Measurements from ENCODE around the gene TRAF1.

TRAF1 gene

GRCh38 chr9:120949290-120949689, 22.7 kb upstream of the TRAF1 start:
- TF ChIP-seq CTCF (IDR thresholded peaks at IDR 0.05; ENCODE audit: low read depth, low read length, missing control alignments) = no peak
- DNase-seq (ENCODE audit: low read depth) = no peak
- H3K4me3 ChIP-seq (ENCODE audit: low read depth, low read length) = no peak overlapping the region

GRCh38 chr9:120948824-120949223, 22.2 kb upstream of the TRAF1 start:
- no peak for TF ChIP-seq CTCF (IDR thresholded peaks at IDR 0.05; ENCODE audit: low read depth, low read length, missing control alignments)
- H3K4me3 ChIP-seq (ENCODE audit: low read depth, low read length) = no peak overlapping the region
- DNase-seq (ENCODE audit: low read depth) = no peak

- no peak overlapping the region for H3K4me3 ChIP-seq (ENCODE audit: low read depth, low read length)
- DNase-seq (ENCODE audit: low read depth) = no peak
- no peak for TF ChIP-seq CTCF (IDR thresholded peaks at IDR 0.05; ENCODE audit: low read depth, low read length, missing control alignments)
These were observed 20.6 kb upstream of the TRAF1 start for GRCh38 chr9:120947222-120947621.

- no peak for TF ChIP-seq CTCF (IDR thresholded peaks at IDR 0.05; ENCODE audit: low read depth, low read length, missing control alignments)
- DNase-seq (ENCODE audit: low read depth) = no peak
These were observed 19.7 kb upstream of the TRAF1 start for GRCh38 chr9:120946259-120946658.

GRCh38 chr9:120944948-120945347, 18.4 kb upstream of the TRAF1 start:
- no peak overlapping the region for H3K4me3 ChIP-seq (ENCODE audit: low read depth, low read length)
- DNase-seq (ENCODE audit: low read depth) = no peak
- no peak for TF ChIP-seq CTCF (IDR thresholded peaks at IDR 0.05; ENCODE audit: low read depth, low read length, missing control alignments)

More at GRCh38 chr9:120946259-120946658, 19.7 kb upstream of the TRAF1 start:
- no peak overlapping the region for H3K4me3 ChIP-seq (ENCODE audit: low read depth, low read length)

GRCh38 chr9:120944434-120944843, 17.8 kb upstream of the TRAF1 start:
- peak; percentile 84 for DNase-seq (ENCODE audit: low read depth)

More at GRCh38 chr9:120944434-120944843, 17.8 kb upstream of the TRAF1 start:
- no peak overlapping the region for H3K4me3 ChIP-seq (ENCODE audit: low read depth, low read length)
- TF ChIP-seq CTCF (IDR thresholded peaks at IDR 0.05; ENCODE audit: low read depth, low read length, missing control alignments) = no peak
